ENCODE data around the gene TMPRSS12.

DNA sequence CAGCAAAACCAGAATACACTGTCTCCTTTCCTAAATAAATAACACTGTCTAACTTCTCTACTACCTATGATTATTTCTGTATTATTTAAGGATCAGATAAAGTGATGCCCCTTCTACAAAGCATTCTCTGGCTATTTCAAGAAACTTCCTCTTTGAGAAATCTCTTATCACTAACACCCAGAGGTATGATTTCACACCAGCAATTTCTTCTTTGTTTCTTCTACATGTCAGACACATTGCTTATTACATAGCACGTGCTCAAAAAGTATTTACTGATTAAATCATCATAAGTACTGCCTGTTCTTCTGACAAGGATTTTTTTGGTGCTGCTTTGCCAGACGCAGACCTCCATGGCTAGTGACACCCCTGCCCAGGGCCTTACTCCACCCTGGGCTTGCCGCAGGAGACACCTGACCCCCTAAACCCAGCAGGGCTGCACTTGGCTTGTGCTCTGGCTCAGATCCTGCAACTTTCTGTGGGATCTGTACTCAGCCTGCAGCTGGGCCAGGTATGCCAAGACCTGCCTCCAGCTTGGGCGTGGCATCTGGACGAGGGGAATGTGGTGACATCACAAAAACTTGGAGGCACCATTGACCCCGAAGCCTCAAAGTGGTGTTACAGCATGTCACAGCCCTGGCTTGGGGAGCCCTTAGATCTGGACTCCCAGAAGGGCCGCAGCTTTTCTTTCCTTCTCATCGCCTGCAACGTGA, 94.2 kb downstream of the TMPRSS12 start:
- TF ChIP-seq, protein P1, sequence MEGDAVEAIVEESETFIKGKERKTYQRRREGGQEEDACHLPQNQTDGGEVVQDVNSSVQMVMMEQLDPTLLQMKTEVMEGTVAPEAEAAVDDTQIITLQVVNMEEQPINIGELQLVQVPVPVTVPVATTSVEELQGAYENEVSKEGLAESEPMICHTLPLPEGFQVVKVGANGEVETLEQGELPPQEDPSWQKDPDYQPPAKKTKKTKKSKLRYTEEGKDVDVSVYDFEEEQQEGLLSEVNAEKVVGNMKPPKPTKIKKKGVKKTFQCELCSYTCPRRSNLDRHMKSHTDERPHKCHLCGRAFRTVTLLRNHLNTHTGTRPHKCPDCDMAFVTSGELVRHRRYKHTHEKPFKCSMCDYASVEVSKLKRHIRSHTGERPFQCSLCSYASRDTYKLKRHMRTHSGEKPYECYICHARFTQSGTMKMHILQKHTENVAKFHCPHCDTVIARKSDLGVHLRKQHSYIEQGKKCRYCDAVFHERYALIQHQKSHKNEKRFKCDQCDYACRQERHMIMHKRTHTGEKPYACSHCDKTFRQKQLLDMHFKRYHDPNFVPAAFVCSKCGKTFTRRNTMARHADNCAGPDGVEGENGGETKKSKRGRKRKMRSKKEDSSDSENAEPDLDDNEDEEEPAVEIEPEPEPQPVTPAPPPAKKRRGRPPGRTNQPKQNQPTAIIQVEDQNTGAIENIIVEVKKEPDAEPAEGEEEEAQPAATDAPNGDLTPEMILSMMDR (IDR thresholded peaks at IDR 0.05), result no peak
- no peak for TF ChIP-seq POLR2A (IDR thresholded peaks at IDR 0.05)
